GM23338 (cell line): ENCODE measurements around the gene GAR1.

ENCODE experiments used
- CTCF ChIP-seq, 2 experiments: fragments of 200-600 bp in 1 of 2; sonication (generic) in 1 of 2; conservative IDR thresholded peaks; 2 replicates each; pipeline versions ENCODE4 v1.5.1 to v1.6.1; 2016 to 2017; ENCODE audit warnings: antibody characterized with exemption in 2 of 2, low read depth in 2 of 2, mild to moderate bottlenecking in 2 of 2, moderate library complexity in 1 of 2
- EZH2 ChIP-seq: fragments of 200-600 bp; sonication (generic); IDR thresholded peaks from one replicate; pipeline ENCODE4 v1.8.0; 2017; ENCODE audit warnings: antibody characterized with exemption, mild to moderate bottlenecking, low read depth; ENCODE audit not compliant: unreplicated experiment
- POLR2AphosphoS5 ChIP-seq: IDR thresholded peaks from 2 replicates; pipeline ENCODE4 v1.6.1; 2016; ENCODE audit warnings: antibody characterized with exemption, low read depth
- REST ChIP-seq: IDR thresholded peaks from one replicate; pipeline ENCODE4 v1.6.1; 2018; ENCODE audit warnings: antibody characterized with exemption; ENCODE audit not compliant: unreplicated experiment

- TF ChIP-seq CTCF (conservative IDR thresholded peaks at IDR 0.05; ENCODE audit: low read depth in 2 of 2) (no peak), POLR2AphosphoS5 (no peak), REST (no peak), EZH2 (no peak)
Measured at GRCh38 chr4:109816894-109817293, 1.3 kb downstream of the GAR1 start.
